Parathyroid adenoma (tissue), 2 donors: ENCODE measurements around the gene ST6GALNAC1.

Source experiments
- H2AFZ ChIP-seq: fragments of 300-600 bp; sonication (generic); one replicate; pipeline ENCODE4 v1.7.0; 2017; ENCODE audit warnings: antibody characterized with exemption, mild to moderate bottlenecking
- H3K27ac ChIP-seq: fragments of 300-600 bp; sonication (generic); one replicate; pipeline ENCODE4 v1.7.0; 2017
- H3K27me3 ChIP-seq: fragments of 300-600 bp; sonication (generic); one replicate; pipeline ENCODE4 v1.7.0; 2017; ENCODE audit warnings: low read length; ENCODE audit not compliant: control insufficient read depth, insufficient read depth
- H3K36me3 ChIP-seq: fragments of 300-600 bp; sonication (generic); one replicate; pipeline ENCODE4 v1.7.0; 2017; ENCODE audit warnings: low read length; ENCODE audit not compliant: control insufficient read depth, insufficient read depth
- H3K4me1 ChIP-seq: fragments of 300-600 bp; sonication (generic); one replicate; pipeline ENCODE4 v1.7.0; 2017; ENCODE audit warnings: control low read depth
- H3K4me2 ChIP-seq: fragments of 300-600 bp; sonication (generic); one replicate; pipeline ENCODE4 v1.7.0; 2017; ENCODE audit warnings: low read length
- H3K4me3 ChIP-seq: fragments of 300-600 bp; sonication (generic); one replicate; pipeline ENCODE4 v1.7.0; 2017; ENCODE audit warnings: low read depth, low read length
- H3K79me2 ChIP-seq: fragments of 300-600 bp; sonication (generic); one replicate; pipeline ENCODE4 v1.7.0; 2017; ENCODE audit warnings: control low read depth
- H3K9ac ChIP-seq: fragments of 300-600 bp; sonication (generic); one replicate; pipeline ENCODE4 v1.7.0; 2017; ENCODE audit warnings: mild to moderate bottlenecking
- H3K9me3 ChIP-seq: fragments of 300-600 bp; sonication (generic); one replicate; pipeline ENCODE4 v1.7.0; 2017; ENCODE audit warnings: low read length; ENCODE audit not compliant: control insufficient read depth
- TF ChIP-seq, protein P1 (sequence below): fragments of 300-600 bp; sonication (generic); IDR thresholded peaks from one replicate; pipeline ENCODE4 v1.7.0; 2017; ENCODE audit warnings: antibody characterized with exemption, mild to moderate bottlenecking
- donor health status: primary hyperparathyroidism.

The ST6GALNAC1 gene

DNA sequence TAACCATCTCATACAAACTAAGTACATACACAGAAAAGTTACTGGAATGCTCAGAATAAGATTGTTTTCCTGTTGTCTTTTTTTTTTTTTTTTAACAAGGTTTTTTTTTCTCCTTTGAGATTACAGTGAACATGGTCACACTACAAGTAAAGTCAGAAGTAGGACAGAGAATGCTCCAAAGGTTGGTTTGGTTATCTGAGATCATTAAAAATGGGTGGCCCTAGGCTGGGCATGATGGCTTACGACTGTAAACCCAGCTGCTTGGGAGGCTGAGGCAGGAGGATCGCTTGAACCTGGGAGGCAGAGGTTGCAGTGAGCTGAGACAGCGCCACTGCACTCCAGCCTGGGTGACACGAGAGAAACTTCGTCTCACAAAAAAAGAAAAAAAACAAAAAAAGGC, 6.9 kb upstream of the ST6GALNAC1 start:
- Histone ChIP-seq H2AFZ (no peak overlapping the region), H3K9ac (no peak overlapping the region), H3K9me3 (no peaks in the 10 kb centered on the region), H3K36me3 (no peaks in the 10 kb centered on the region), H3K4me1 (no peaks in the 10 kb centered on the region), H3K27ac (no peak overlapping the region), H3K4me3 (no peak overlapping the region), H3K4me2 (no peak overlapping the region), H3K79me2 (no peaks in the 10 kb centered on the region), H3K27me3 (no peaks in the 10 kb centered on the region)
- TF ChIP-seq, protein P1, sequence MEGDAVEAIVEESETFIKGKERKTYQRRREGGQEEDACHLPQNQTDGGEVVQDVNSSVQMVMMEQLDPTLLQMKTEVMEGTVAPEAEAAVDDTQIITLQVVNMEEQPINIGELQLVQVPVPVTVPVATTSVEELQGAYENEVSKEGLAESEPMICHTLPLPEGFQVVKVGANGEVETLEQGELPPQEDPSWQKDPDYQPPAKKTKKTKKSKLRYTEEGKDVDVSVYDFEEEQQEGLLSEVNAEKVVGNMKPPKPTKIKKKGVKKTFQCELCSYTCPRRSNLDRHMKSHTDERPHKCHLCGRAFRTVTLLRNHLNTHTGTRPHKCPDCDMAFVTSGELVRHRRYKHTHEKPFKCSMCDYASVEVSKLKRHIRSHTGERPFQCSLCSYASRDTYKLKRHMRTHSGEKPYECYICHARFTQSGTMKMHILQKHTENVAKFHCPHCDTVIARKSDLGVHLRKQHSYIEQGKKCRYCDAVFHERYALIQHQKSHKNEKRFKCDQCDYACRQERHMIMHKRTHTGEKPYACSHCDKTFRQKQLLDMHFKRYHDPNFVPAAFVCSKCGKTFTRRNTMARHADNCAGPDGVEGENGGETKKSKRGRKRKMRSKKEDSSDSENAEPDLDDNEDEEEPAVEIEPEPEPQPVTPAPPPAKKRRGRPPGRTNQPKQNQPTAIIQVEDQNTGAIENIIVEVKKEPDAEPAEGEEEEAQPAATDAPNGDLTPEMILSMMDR, result no peak

DNA sequence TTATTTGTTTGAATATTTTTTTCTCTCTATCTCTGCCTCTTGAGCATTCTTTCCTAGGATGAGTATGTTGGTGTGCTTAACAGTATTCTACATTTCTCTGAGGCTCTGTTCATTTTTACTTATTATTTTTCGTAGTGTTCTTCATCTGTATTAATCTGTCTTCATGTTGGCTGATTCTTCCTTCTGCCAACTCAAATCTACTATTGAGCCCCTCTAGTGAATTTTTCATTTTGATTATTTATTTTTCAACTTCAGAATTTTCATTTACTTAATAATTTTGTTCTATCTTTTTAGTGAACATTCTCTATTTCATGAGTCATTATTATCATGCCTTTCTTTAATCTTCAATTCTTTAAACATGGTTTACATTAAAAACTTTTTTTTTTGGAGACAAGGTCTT, 3.2 kb upstream of the ST6GALNAC1 start:
- Histone ChIP-seq H3K36me3 (no peaks in the 10 kb centered on the region), H3K79me2 (no peaks in the 10 kb centered on the region), H2AFZ (no peak overlapping the region), H3K27me3 (no peaks in the 10 kb centered on the region), H3K27ac (no peak overlapping the region), H3K4me2 (no peak overlapping the region), H3K9me3 (no peaks in the 10 kb centered on the region), H3K9ac (no peak overlapping the region), H3K4me1 (no peaks in the 10 kb centered on the region), H3K4me3 (no peak overlapping the region)
- TF ChIP-seq, protein P1, result no peak

DNA sequence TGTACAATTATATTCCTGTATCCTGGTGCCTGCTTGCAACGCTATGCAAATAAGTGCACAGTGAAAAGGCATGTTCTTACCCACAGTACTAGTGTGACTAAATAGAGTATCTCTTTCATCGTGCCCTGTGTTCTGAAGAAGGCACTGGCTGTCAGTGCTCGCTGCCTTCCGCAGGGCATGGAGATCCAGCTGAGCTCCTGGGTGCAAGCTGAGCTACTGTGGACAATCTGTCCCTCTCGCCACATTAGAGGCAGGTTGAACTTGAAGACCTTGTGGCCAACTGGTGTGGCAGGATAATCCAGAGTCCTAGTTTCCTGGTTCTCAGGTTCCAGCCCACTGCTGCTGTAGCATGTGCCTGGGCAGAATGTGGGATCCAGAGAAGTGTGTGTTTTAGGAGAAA, 1.9 kb upstream of the ST6GALNAC1 start:
- Histone ChIP-seq H3K36me3 (no peaks in the 10 kb centered on the region), H3K27ac (no peak overlapping the region)
- TF ChIP-seq, protein P1, result no peak

DNA sequence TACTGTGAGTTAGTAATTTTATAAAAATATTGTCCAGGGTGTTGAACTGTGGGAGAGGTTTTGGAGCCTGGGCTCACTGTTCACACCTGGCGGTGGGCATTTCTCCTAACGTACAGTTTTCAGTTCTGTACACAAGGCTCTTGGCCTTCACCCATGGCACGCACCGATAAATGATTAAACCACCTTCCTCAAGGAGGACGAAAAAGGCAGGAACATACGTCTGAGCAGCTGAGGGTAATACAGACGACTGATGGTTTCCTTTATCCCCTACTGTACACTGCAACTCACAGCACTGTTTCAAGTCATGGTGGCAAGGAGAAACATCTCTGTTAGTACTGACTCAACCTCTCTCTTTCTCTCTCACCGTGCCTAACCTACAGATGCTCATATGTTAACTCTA, 1.4 kb upstream of the ST6GALNAC1 start:
- no peak overlapping the region for H3K27ac ChIP-seq
- no peak overlapping the region for H3K9ac ChIP-seq
- H2AFZ ChIP-seq, result no peak overlapping the region

More for the DNA sequence above, 1.9 kb upstream of the ST6GALNAC1 start:
- H3K4me1 ChIP-seq, result no peaks in the 10 kb centered on the region
- H2AFZ ChIP-seq, result no peak overlapping the region
- H3K79me2 ChIP-seq, result no peaks in the 10 kb centered on the region
- H3K4me3 ChIP-seq, result no peak overlapping the region
- no peak overlapping the region for H3K4me2 ChIP-seq
- H3K27me3 ChIP-seq, result no peaks in the 10 kb centered on the region
- no peaks in the 10 kb centered on the region for H3K9me3 ChIP-seq
- H3K9ac ChIP-seq, result no peak overlapping the region

DNA sequence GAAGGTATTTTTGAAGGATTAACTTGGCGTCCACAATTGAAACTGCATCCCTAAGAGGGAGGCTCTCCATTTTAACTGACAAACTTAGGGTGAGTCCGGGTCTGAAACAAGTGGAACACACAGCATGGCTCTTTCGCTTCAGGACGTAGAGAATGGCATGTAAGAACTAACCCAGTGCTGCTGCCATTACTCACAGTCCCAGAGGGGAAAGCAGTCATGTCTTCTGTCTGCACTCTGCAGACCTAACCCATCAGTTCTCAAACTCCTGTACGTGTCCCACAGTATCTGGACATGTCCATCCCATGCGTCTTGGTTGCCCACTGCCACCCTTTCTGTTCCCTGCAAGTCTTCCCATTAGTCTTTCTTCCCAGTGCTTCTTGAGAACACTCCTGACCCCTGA, 563 bp downstream of the ST6GALNAC1 start:
- H3K79me2 ChIP-seq, result no peaks in the 10 kb centered on the region
- no peak overlapping the region for H3K4me2 ChIP-seq
- H3K9ac ChIP-seq, result no peak overlapping the region
- H3K9me3 ChIP-seq, result no peaks in the 10 kb centered on the region
- H2AFZ ChIP-seq, result no peak overlapping the region
- H3K36me3 ChIP-seq, result no peaks in the 10 kb centered on the region
- no peak overlapping the region for H3K4me3 ChIP-seq
- no peaks in the 10 kb centered on the region for H3K27me3 ChIP-seq
- no peak overlapping the region for H3K27ac ChIP-seq
- TF ChIP-seq, protein P1, result no peak
- no peaks in the 10 kb centered on the region for H3K4me1 ChIP-seq

More for the DNA sequence above, 1.4 kb upstream of the ST6GALNAC1 start:
- TF ChIP-seq, protein P1, result no peak
- Histone ChIP-seq H3K27me3 (no peaks in the 10 kb centered on the region), H3K36me3 (no peaks in the 10 kb centered on the region), H3K79me2 (no peaks in the 10 kb centered on the region), H3K4me1 (no peaks in the 10 kb centered on the region), H3K9me3 (no peaks in the 10 kb centered on the region), H3K4me3 (no peak overlapping the region), H3K4me2 (no peak overlapping the region)
